HFF-Myc (cell line): ENCODE results near the gene AOAH.

Experiments
- DNase-seq: peaks from one replicate; pipeline ENCODE4 v3.0.0-alpha.2; 2011; ENCODE audit warnings: low read depth; ENCODE audit errors: extremely low read depth
- H3K4me3 ChIP-seq: replicated peaks from 2 replicates; pipeline ENCODE4 v1.5.1; 2011; ENCODE audit warnings: low read depth, mild to moderate bottlenecking, control low read depth, low read length
- CTCF ChIP-seq: IDR thresholded peaks from 2 replicates; pipeline ENCODE4 v1.5.1; 2012; ENCODE audit warnings: mild to moderate bottlenecking, low read depth, low read length, control low read depth; ENCODE audit errors: missing control alignments

Gene AOAH

GRCh38 chr7:36730046-36730445 lies 5.8 kb upstream of the AOAH start:
- no peak for DNase-seq

GRCh38 chr7:36728143-36728542 lies 3.8 kb upstream of the AOAH start:
- TF ChIP-seq CTCF: no peak
- no peak overlapping the region for H3K4me3 ChIP-seq
- DNase-seq: no peak

More at GRCh38 chr7:36730046-36730445, 5.8 kb upstream of the AOAH start:
- TF ChIP-seq CTCF: no peak
- H3K4me3 ChIP-seq: no peak overlapping the region

GRCh38 chr7:36726806-36727503 lies 2.7 kb upstream of the AOAH start:
- DNase-seq: no peak
- no peak for TF ChIP-seq CTCF
- no peak overlapping the region for H3K4me3 ChIP-seq

GRCh38 chr7:36726311-36726710 lies 2.0 kb upstream of the AOAH start:
- TF ChIP-seq CTCF: no peak
- H3K4me3 ChIP-seq: no peak overlapping the region
- DNase-seq: no peak

GRCh38 chr7:36724996-36725395 lies 702 bp upstream of the AOAH start:
- DNase-seq: no peak
- no peak overlapping the region for H3K4me3 ChIP-seq
- no peak for TF ChIP-seq CTCF

- DNase-seq: no peak
- no peak overlapping the region for H3K4me3 ChIP-seq
- no peak for TF ChIP-seq CTCF
Observed at GRCh38 chr7:36723291-36723690, 1.0 kb downstream of the AOAH start.
